ENCODE measurements around the gene ANO4. TPM values are rescaled to one million over a fixed set of nuclear protein-coding genes. Genes with fewer than 3 reads are reported as not detected.

Gene ANO4
- total and polyA plus RNA-seq, 2 of the 8 experiments (the other 6 are each of a cell fraction or from before 2014, with no cell fraction given), result 1.1 to 3.4 TPM

DNA sequence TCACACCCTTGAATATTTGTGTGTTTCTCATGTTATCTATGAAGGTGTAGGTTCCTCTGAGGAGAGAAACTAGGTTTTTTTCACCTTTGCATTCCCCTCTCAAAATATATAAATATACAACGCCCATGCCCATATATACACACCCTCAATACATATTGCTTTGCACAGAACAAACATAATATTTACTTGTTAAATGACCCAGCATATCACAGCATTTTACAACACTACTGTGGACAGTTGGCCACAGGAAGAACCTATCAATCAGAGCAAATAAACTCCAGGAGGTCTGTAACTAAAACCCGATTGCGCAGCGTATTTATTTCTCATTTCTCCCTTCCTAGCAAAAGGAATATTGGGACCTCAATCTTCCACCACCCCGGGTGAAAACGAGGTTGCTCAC is 219.4 kb downstream of the ANO4 start:
- Histone ChIP-seq H3K4me1 (replicated peaks in 1 of 4; ENCODE audit: control insufficient read depth in 3 of 4, insufficient read depth in 4 of 4, low read length in 3 of 4) (no peaks in the 10 kb centered on the region), H2AFZ (ENCODE audit: low read length) (no peak overlapping the region), H3K23me2 (ENCODE audit: low read depth, low read length) (no peaks in the 10 kb centered on the region), H3K9me3 (ENCODE audit: insufficient read depth in 2 of 2, low read depth in 1 of 2, low read length in 1 of 2) (peaks cover 0 to 7% of the 10 kb centered on the region in 2 experiments; a peak in 1 of 4 replicates), H3K4me2 (ENCODE audit: insufficient read depth in 1 of 2, low read depth in 2 of 2, low read length in 2 of 2) (no peak overlapping the region), H4K20me1 (replicated peaks in 1 of 2; ENCODE audit: control insufficient read depth in 1 of 2, insufficient read depth in 2 of 2, low read length in 2 of 2) (no peaks in the 10 kb centered on the region), H4K5ac (ENCODE audit: insufficient read length, low read depth, low read length) (no peak overlapping the region), H2BK15ac (ENCODE audit: low read length) (no peak overlapping the region), H2AK5ac (ENCODE audit: low read depth, low read length) (no peak overlapping the region), H3K79me1 (ENCODE audit: low read depth, low read length) (no peaks in the 10 kb centered on the region), H3K18ac (ENCODE audit: extremely low read depth, low read length) (no peak overlapping the region), H3K4me3 (ENCODE audit: extremely low read depth in 1 of 4, insufficient read depth in 2 of 4, low read depth in 3 of 4, low read length in 4 of 4) (no peak overlapping the region), H3K14ac (ENCODE audit: insufficient read length) (no peak overlapping the region), H3K9ac (replicated peaks in 1 of 4; ENCODE audit: extremely low read depth in 1 of 4, low read depth in 3 of 4, low read length in 3 of 4) (no peak overlapping the region; a peak in 2 of 7 replicates), H4K8ac (ENCODE audit: extremely low read depth, insufficient read depth, low read length) (no peak overlapping the region), H2BK5ac (ENCODE audit: low read depth, low read length) (no peak overlapping the region), H3K56ac (replicated peaks; ENCODE audit: insufficient read length, low read depth, low read length) (no peak overlapping the region), H3K4ac (replicated peaks; ENCODE audit: insufficient read length, low read depth, low read length) (no peak overlapping the region), H4K91ac (replicated peaks; ENCODE audit: insufficient read length, low read length) (no peak overlapping the region), H3K27ac (ENCODE audit: low read depth, low read length) (no peak overlapping the region), H3K79me2 (ENCODE audit: control insufficient read depth in 1 of 2, insufficient read depth in 2 of 2, low read length in 2 of 2) (no peaks in the 10 kb centered on the region), H3K27me3 (replicated peaks in 1 of 4; ENCODE audit: control insufficient read depth in 3 of 4, extremely low read depth in 1 of 4, insufficient read depth in 3 of 4, low read length in 3 of 4) (peaks cover 0 to 1% (median 0%) of the 10 kb centered on the region in 4 experiments; a peak in 1 of 7 replicates), H2BK120ac (replicated peaks; ENCODE audit: low read depth, low read length) (no peak overlapping the region), H3K36me3 (ENCODE audit: control insufficient read depth in 2 of 4, insufficient read depth in 4 of 4, low read length in 3 of 4) (no peaks in the 10 kb centered on the region), H3K23ac (ENCODE audit: insufficient read length) (no peak overlapping the region), H2BK20ac (ENCODE audit: low read length) (no peak overlapping the region), H2BK12ac (ENCODE audit: low read depth, low read length) (no peak overlapping the region)
- WGBS, 2 experiments (ENCODE audit: extremely low coverage in 1 of 2, insufficient coverage in 1 of 2, insufficient read length in 1 of 2, insufficient replicate concordance in 2 of 2, low coverage in 1 of 2, low lambda C conversion rate in 2 of 2, missing lambda C conversion rate in 1 of 2), result 93 to 100% methylated on average over 1 to 6 of the region's 6 CpGs
- ChIA-PET CTCF (ENCODE audit: partially characterized antibody) (no interaction called here), POLR2A (ENCODE audit: partially characterized antibody) (no interaction called here)
- no peak for FAIRE-seq
- no peak for DNase-seq (ENCODE audit: low read depth in 1 of 2, low spot score in 2 of 2)
- TF ChIP-seq KDM4A (IDR thresholded peaks at IDR 0.05; ENCODE audit: low read depth, low read length, severe bottlenecking) (no peak), CBX8 (IDR thresholded peaks at IDR 0.05; ENCODE audit: borderline replicate concordance, low read depth, low read length) (no peak), KDM1A (IDR thresholded peaks at IDR 0.05; ENCODE audit: borderline replicate concordance, low read length) (no peak), SRF (IDR thresholded peaks at IDR 0.05; ENCODE audit: low read depth, low read length) (no peak), BCL11A (IDR thresholded peaks at IDR 0.05; ENCODE audit: low read depth in 2 of 2, low read length in 2 of 2) (no peak), TAF7 (optimal IDR thresholded peaks at IDR 0.05; ENCODE audit: borderline replicate concordance, low read depth, low read length) (no peak), POLR2A (IDR thresholded peaks at IDR 0.05; ENCODE audit: control extremely low read depth in 1 of 2, low read depth in 2 of 2, low read length in 2 of 2) (no peak), CREB1 (IDR thresholded peaks at IDR 0.05) (no peak), TAF1 (IDR thresholded peaks at IDR 0.05; ENCODE audit: low read depth, low read length) (no peak), HDAC2 (IDR thresholded peaks at IDR 0.05; ENCODE audit: borderline replicate concordance in 1 of 2, low read depth in 2 of 2, low read length in 2 of 2) (no peak), SUZ12 (IDR thresholded peaks at IDR 0.05; ENCODE audit: low read length) (no peak), CTBP2 (IDR thresholded peaks at IDR 0.05; ENCODE audit: borderline replicate concordance, insufficient read depth, insufficient read length, low read length) (no peak)
- TF ChIP-seq, protein P1, sequence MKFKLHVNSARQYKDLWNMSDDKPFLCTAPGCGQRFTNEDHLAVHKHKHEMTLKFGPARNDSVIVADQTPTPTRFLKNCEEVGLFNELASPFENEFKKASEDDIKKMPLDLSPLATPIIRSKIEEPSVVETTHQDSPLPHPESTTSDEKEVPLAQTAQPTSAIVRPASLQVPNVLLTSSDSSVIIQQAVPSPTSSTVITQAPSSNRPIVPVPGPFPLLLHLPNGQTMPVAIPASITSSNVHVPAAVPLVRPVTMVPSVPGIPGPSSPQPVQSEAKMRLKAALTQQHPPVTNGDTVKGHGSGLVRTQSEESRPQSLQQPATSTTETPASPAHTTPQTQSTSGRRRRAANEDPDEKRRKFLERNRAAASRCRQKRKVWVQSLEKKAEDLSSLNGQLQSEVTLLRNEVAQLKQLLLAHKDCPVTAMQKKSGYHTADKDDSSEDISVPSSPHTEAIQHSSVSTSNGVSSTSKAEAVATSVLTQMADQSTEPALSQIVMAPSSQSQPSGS (IDR thresholded peaks at IDR 0.05; ENCODE audit: low read length), result no peak
